Measurements from ENCODE around the gene DPF3. TPM values are rescaled to one million over a fixed set of nuclear protein-coding genes. Genes with fewer than 3 reads are reported as not detected.

Gene DPF3
- total RNA-seq, 1 donor from 2014 or later: 0.90 TPM

DNA sequence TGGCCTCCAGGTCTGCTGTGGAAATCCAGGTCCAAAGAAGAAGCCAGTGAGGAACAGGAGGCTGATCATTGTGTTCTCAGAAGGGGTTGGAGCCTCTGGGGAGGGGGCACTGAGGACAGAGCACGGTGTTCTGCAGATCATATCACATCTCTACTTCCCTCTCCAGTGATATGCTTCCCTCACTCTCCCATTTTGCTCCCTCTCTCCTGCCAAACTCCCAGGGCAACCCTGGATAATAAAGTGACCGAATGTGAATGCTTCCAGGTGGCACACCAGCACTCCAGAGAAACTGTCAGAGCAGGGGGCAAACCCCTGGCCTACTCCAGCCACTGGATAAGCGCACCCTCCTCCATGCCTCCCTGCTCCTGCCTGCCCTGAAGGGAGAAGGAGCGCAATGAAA is 57.8 kb downstream of the DPF3 start:
- Histone ChIP-seq H3K27me3 (no peaks in the 10 kb centered on the region), H3K4me1 (no peaks in the 10 kb centered on the region)

DNA sequence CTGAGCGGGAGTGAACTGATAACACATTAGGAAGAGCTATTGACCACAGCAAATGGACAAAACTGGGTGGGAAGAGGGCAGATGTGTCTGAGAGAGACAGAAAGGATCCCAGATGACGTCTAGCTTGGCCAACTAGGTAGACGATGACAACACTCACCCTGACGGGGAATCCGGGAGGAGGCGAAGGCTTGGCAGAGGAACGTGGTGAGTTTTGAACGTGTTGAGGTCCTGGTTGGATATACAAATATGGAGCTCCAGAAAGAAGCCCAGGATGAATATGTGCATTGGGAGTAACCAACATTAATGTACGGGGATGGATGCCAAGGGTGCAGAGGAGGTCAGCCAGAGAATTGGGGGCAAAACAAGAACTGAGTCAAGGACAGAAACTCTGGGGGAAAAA is 60.7 kb downstream of the DPF3 start:
- no peak overlapping the region for H3K27ac ChIP-seq
- no peaks in the 10 kb centered on the region for H3K27me3 ChIP-seq
- intact Hi-C loops (cut with DNase I): no loop called here
- ATAC-seq (no peak), DNase-seq (no peak)
- no peaks in the 10 kb centered on the region for H3K9me3 ChIP-seq
- TF ChIP-seq, protein P1, sequence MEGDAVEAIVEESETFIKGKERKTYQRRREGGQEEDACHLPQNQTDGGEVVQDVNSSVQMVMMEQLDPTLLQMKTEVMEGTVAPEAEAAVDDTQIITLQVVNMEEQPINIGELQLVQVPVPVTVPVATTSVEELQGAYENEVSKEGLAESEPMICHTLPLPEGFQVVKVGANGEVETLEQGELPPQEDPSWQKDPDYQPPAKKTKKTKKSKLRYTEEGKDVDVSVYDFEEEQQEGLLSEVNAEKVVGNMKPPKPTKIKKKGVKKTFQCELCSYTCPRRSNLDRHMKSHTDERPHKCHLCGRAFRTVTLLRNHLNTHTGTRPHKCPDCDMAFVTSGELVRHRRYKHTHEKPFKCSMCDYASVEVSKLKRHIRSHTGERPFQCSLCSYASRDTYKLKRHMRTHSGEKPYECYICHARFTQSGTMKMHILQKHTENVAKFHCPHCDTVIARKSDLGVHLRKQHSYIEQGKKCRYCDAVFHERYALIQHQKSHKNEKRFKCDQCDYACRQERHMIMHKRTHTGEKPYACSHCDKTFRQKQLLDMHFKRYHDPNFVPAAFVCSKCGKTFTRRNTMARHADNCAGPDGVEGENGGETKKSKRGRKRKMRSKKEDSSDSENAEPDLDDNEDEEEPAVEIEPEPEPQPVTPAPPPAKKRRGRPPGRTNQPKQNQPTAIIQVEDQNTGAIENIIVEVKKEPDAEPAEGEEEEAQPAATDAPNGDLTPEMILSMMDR (IDR thresholded peaks at IDR 0.05): no peak
- H3K36me3 ChIP-seq: no peaks in the 10 kb centered on the region
- H3K4me1 ChIP-seq: no peaks in the 10 kb centered on the region
- no peak overlapping the region for H3K4me3 ChIP-seq

More for the DNA sequence above, 57.8 kb downstream of the DPF3 start:
- no peak overlapping the region for H3K4me3 ChIP-seq
- TF ChIP-seq, protein P1 (IDR thresholded peaks at IDR 0.05): no peak
- DNase-seq: no peak
- ATAC-seq: no peak
- no peaks in the 10 kb centered on the region for H3K36me3 ChIP-seq
- no peak overlapping the region for H3K27ac ChIP-seq
- intact Hi-C loops (cut with DNase I): no loop called here
- no peaks in the 10 kb centered on the region for H3K9me3 ChIP-seq

DNA sequence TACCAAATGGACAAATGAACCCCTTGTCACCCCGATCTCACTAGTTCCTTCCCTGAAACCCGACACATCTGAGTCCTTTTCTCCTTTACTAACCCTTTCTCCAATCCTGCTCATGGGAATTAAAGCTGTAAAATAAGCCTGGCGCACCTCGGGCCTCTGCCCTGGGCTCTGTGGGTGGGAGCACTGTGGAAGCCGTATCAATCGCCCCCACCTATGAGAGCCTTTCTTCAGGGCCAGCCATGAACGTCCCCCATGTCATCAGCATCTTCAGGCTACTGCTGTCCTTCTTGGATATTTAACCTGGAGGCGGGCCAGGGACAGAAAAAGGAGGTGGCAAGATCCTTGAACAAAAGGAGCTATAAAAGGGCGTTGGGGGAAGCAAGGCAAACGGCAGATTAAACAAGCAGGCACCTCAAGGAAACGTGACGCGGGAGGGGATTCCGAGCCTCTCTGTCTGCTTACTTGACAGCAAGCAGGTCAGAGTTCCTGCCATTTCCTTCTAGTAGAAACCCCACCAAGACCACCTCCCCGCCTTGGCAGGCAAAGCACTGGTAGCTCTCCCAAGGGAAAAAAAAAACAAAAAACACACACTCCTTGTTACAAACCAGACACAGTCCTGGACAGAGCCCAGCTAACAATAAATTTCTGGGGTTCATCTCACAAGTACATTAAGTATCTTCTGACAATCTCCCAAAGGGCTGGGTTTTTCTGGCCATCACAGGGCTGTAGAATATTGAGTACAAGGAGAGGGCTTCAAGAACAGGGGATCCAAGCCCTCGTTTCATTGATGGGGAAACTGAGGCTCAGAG is 62.9 kb downstream of the DPF3 start:
- intact Hi-C loops (cut with DNase I): no loop called here
- H3K9me3 ChIP-seq: no peaks in the 10 kb centered on the region
- H3K27ac ChIP-seq: no peak overlapping the region
- H3K36me3 ChIP-seq: no peaks in the 10 kb centered on the region
- H3K4me1 ChIP-seq: no peaks in the 10 kb centered on the region
- ATAC-seq (no peak), DNase-seq (no peak)
- H3K4me3 ChIP-seq: no peak overlapping the region
- TF ChIP-seq, protein P1 (IDR thresholded peaks at IDR 0.05): no peak
- H3K27me3 ChIP-seq: no peaks in the 10 kb centered on the region

DNA sequence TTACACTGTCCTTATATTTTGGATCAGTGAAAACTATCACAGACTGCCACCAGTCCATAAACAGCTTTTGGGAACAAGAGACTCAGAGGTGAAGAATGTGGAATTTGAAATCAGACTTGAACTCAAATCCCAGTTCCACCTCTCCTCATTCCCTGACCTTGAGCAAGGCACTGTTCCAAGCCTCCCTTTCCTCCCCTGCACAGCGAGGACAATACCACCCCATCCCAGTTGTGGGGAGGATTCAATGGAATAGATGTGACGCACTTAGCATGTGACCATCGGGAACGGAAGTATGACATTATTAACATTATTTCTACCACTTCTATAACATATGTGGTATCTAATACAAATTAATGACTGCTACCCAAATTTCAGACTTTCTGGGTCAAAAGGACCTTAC is 63.5 kb downstream of the DPF3 start:
- H3K27me3 ChIP-seq: no peaks in the 10 kb centered on the region
- no peaks in the 10 kb centered on the region for H3K36me3 ChIP-seq
- H3K27ac ChIP-seq: no peak overlapping the region
- DNase-seq: no peak
- no peak overlapping the region for H3K4me3 ChIP-seq
- no peaks in the 10 kb centered on the region for H3K4me1 ChIP-seq
- ATAC-seq: no peak
- TF ChIP-seq, protein P1 (IDR thresholded peaks at IDR 0.05): no peak
- intact Hi-C loops (cut with DNase I): no loop called here
- no peaks in the 10 kb centered on the region for H3K9me3 ChIP-seq

DNA sequence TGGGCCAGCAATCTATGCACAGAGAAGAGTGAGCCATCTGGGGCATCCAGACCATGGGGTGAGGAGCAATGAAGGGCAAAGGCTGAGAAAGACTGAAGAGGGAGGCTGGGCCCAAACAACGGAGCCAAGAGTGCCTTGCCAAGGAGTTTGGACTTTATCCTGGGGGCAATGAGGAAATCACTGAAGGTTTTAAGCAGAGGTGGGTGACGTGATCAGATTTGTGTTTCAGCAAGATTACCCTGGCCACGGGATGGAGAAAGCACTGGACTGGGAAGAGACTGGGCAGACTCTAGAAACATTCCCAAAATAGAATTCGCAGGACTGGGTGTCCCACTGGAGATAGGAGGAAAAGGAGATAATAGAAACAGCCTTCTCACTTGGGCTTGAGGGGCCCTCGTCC is 65.3 kb downstream of the DPF3 start:
- TF ChIP-seq, protein P1 (IDR thresholded peaks at IDR 0.05): no peak
- no peak for ATAC-seq

More for the DNA sequence above, 65.3 kb downstream of the DPF3 start:
- DNase-seq: no peak
- no peak overlapping the region for H3K27ac ChIP-seq
- no peaks in the 10 kb centered on the region for H3K27me3 ChIP-seq
- no peaks in the 10 kb centered on the region for H3K4me1 ChIP-seq
- no peak overlapping the region for H3K4me3 ChIP-seq
- H3K36me3 ChIP-seq: no peaks in the 10 kb centered on the region
- H3K9me3 ChIP-seq: no peaks in the 10 kb centered on the region
- intact Hi-C loops (cut with DNase I): no loop called here

Measured in upper lobe of right lung (tissue), 1 donor.